ENCODE measurements around the gene CFAP57. TPM values are rescaled to one million over a fixed set of nuclear protein-coding genes. Genes with fewer than 3 reads are reported as not detected.
A peak's percentile ranks its signal among the peaks of the same experiment; 100 is the strongest.

CFAP57 gene
- total RNA-seq, 1 donor from 2014 or later = 1.4 TPM

- no peak for DNase-seq
Observed at GRCh38 chr1:43255438-43256210, 83.5 kb downstream of the CFAP57 start.

- no peak for DNase-seq
Observed at GRCh38 chr1:43256675-43257570, 84.8 kb downstream of the CFAP57 start.

GRCh38 chr1:43258370-43258769, 86.2 kb downstream of the CFAP57 start:
- DNase-seq = no peak

GRCh38 chr1:43265431-43265830, 93.3 kb downstream of the CFAP57 start:
- DNase-seq = no peak

- DNase-seq = no peak
Observed at GRCh38 chr1:43266881-43267280, 94.8 kb downstream of the CFAP57 start.

GRCh38 chr1:43267291-43267805, 95.2 kb downstream of the CFAP57 start:
- DNase-seq = no peak

- no peak for DNase-seq
Observed at GRCh38 chr1:43267818-43268425, 95.8 kb downstream of the CFAP57 start.

- DNase-seq = no peak
Observed at GRCh38 chr1:43269627-43270375, 97.7 kb downstream of the CFAP57 start, which contains the start of gene TMEM125. Gene TMEM125 (plus strand): TSS chr1:43269983. CDS start chr1:43272723, 2,740 bp downstream.

GRCh38 chr1:43270421-43271095, 98.4 kb downstream of the CFAP57 start:
- DNase-seq = no peak

GRCh38 chr1:43271186-43272118, 99.3 kb downstream of the CFAP57 start:
- DNase-seq = no peak

- peak; percentile 30 for DNase-seq
Observed at GRCh38 chr1:43272161-43272560, 100.0 kb downstream of the CFAP57 start.

- DNase-seq = no peak
Observed at GRCh38 chr1:43272576-43273571, 100.7 kb downstream of the CFAP57 start.

- DNase-seq = no peak
Observed at GRCh38 chr1:43273708-43274107, 101.6 kb downstream of the CFAP57 start.

GRCh38 chr1:43274125-43274803, 102.1 kb downstream of the CFAP57 start:
- DNase-seq = no peak

- no peak for DNase-seq
Observed at GRCh38 chr1:43274804-43275180, 102.7 kb downstream of the CFAP57 start.

- no peak for DNase-seq
Observed at GRCh38 chr1:43275826-43276620, 103.9 kb downstream of the CFAP57 start.

GRCh38 chr1:43276673-43277072, 104.5 kb downstream of the CFAP57 start:
- no peak for DNase-seq
